Neural progenitor cell (in vitro differentiated cells): ENCODE measurements around the gene CEP85. TPM values are rescaled to one million over a fixed set of nuclear protein-coding genes. Genes with fewer than 3 reads are reported as not detected.
A peak's percentile ranks its signal among the peaks of the same experiment; 100 is the strongest.

Experiments
- DNase-seq: peaks from one replicate; pipeline ENCODE4 v3.0.0-alpha.2; 2016; ENCODE audit warnings: low spot score
- H2AFZ ChIP-seq: fragments of 200-600 bp; sonication (generic); replicated peaks from 2 replicates; pipeline ENCODE4 v1.6.1; 2016; ENCODE audit warnings: antibody characterized with exemption
- H3F3A ChIP-seq: fragments of 200-600 bp; sonication (generic); 2 replicates; pipeline ENCODE4 v1.6.1; 2016; ENCODE audit warnings: antibody characterized with exemption, low read depth
- H3K27ac ChIP-seq: fragments of 200-600 bp; sonication (generic); 2 replicates; pipeline ENCODE4 v1.5.1; 2016; ENCODE audit warnings: mild to moderate bottlenecking
- H3K27me3 ChIP-seq: fragments of 200-600 bp; sonication (generic); 2 replicates; pipeline ENCODE4 v1.6.1; 2016; ENCODE audit warnings: mild to moderate bottlenecking, moderate library complexity
- H3K36me3 ChIP-seq: fragments of 200-600 bp; sonication (generic); 2 replicates; pipeline ENCODE4 v1.5.1; 2016
- H3K4me1 ChIP-seq: fragments of 200-600 bp; sonication (generic); 2 replicates; pipeline ENCODE4 v1.6.1; 2016; ENCODE audit warnings: mixed run types
- H3K4me2 ChIP-seq: fragments of 200-600 bp; sonication (generic); 2 replicates; pipeline ENCODE4 v1.6.1; 2016
- H3K4me3 ChIP-seq: fragments of 200-600 bp; sonication (generic); 2 replicates; pipeline ENCODE4 v1.5.1; 2016
- H3K79me2 ChIP-seq: fragments of 200-600 bp; sonication (generic); 2 replicates; pipeline ENCODE4 v1.6.1; 2016; ENCODE audit warnings: low read depth
- H3K9ac ChIP-seq: fragments of 200-600 bp; sonication (generic); 2 replicates; pipeline ENCODE4 v1.6.1; 2016
- H3K9me3 ChIP-seq: fragments of 200-600 bp; sonication (generic); 2 replicates; pipeline ENCODE4 v1.5.1; 2016; ENCODE audit warnings: low read depth
- H4K20me1 ChIP-seq: fragments of 200-600 bp; sonication (generic); 2 replicates; pipeline ENCODE4 v1.6.1; 2016; ENCODE audit warnings: low read depth
- H3K27ac Mint-ChIP-seq: 3 replicates; pipeline ENCODE4 v1.8.0; 2021; ENCODE audit warnings: mixed read lengths
- H3K27me3 Mint-ChIP-seq: 2 replicates; pipeline ENCODE4 v1.8.0; 2022; ENCODE audit warnings: low read depth, mild to moderate bottlenecking, inconsistent platforms, moderate library complexity, mixed read lengths; ENCODE audit not compliant: insufficient read depth
- H3K36me3 Mint-ChIP-seq: 3 replicates; pipeline ENCODE4 v1.8.0; 2021; ENCODE audit warnings: mixed read lengths
- H3K4me1 Mint-ChIP-seq: 3 replicates; pipeline ENCODE4 v1.8.0; 2021; ENCODE audit warnings: mixed read lengths
- H3K4me3 Mint-ChIP-seq: 3 replicates; pipeline ENCODE4 v1.8.0; 2021; ENCODE audit warnings: mild to moderate bottlenecking, moderate library complexity, mixed read lengths
- H3K9me3 Mint-ChIP-seq: 3 replicates; pipeline ENCODE4 v1.8.0; 2020; ENCODE audit warnings: mixed read lengths
- EZH2 ChIP-seq: fragments of 200-600 bp; sonication (generic); IDR thresholded peaks from 2 replicates; pipeline ENCODE4 v1.6.1; 2017; ENCODE audit warnings: antibody characterized with exemption, mild to moderate bottlenecking, moderate library complexity
- EZH2phosphoT487 ChIP-seq: fragments of 200-600 bp; sonication (generic); IDR thresholded peaks from 2 replicates; pipeline ENCODE4 v1.6.1; 2017; ENCODE audit warnings: antibody characterized with exemption
- total RNA-seq: library from RNA; depleted of rRNA; stranded (reverse); fragments of >200 nt; gene quantifications from 2 replicates; pipeline ENCODE4 v1.2.3, GENCODE V29; 2015; ENCODE audit warnings: low replicate concordance
- TF ChIP-seq, protein P1 (sequence below): fragments of 200-600 bp; sonication (generic); IDR thresholded peaks from 2 replicates; pipeline ENCODE4 v1.5.1; 2017; ENCODE audit warnings: antibody characterized with exemption, mild to moderate bottlenecking

CEP85 gene
- total RNA-seq, 1 donor from 2014 or later, result 41.4 TPM

DNA sequence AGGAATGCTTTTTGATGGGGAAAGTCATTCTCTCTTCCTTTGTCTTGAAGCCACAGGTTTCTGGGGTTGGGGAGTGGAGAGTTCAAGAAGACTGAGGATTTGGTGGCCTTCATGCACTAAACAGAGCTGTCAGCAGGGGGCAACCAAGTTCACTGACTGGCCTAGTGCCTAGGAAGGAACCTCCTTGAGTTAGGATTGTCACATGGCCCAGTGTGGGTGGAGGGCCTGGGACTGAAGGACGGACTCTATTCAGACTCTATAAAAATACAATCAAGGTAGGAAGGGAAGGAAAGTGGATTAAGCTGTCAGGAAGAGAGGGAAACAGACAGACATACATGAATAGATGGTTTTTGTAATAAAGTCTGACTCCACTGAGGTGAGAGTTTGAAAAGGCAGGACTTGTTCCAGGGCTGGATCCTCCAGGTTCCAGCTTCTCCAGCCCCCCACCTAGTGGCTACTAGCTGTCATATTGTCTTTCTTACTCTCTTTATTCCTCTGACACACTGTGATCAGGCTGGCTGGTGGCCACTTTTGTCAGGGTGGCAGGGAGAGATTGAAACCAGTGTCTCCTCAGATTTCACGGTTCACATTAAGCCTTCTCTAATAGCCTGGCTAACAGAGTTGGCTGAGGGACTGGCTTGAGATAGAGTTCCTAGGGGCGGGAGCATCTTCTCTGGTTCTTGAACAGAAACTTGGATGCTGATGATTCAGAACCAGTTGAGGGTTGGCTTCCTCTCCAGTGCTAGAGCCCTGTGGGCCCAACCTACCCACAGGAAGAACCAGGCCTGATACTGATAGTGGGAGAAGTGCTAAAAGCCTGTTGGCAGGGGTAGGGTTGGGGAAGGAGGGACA is 41.8 kb downstream of the CEP85 start:
- no peaks in the 10 kb centered on the region for H3K9me3 Mint-ChIP-seq
- H3K4me1 Mint-ChIP-seq, result peaks cover 35% of the 10 kb centered on the region
- no peak overlapping the region for H3K4me3 Mint-ChIP-seq
- Histone ChIP-seq H3K4me2 (no peak overlapping the region), H3K4me1 (peaks cover 3% of the 10 kb centered on the region), H4K20me1 (peaks cover 4% of the 10 kb centered on the region), H3K36me3 (no peaks in the 10 kb centered on the region), H3K27me3 (no peaks in the 10 kb centered on the region), H3K9ac (no peak overlapping the region), H3K4me3 (no peak overlapping the region), H2AFZ (no peak overlapping the region), H3K79me2 (peaks cover 9% of the 10 kb centered on the region), H3F3A (peaks cover 41% of the 10 kb centered on the region), H3K27ac (no peak overlapping the region), H3K9me3 (no peaks in the 10 kb centered on the region)
- DNase-seq, result peak; percentile 86
- no peak for TF ChIP-seq EZH2
- TF ChIP-seq, protein P1, sequence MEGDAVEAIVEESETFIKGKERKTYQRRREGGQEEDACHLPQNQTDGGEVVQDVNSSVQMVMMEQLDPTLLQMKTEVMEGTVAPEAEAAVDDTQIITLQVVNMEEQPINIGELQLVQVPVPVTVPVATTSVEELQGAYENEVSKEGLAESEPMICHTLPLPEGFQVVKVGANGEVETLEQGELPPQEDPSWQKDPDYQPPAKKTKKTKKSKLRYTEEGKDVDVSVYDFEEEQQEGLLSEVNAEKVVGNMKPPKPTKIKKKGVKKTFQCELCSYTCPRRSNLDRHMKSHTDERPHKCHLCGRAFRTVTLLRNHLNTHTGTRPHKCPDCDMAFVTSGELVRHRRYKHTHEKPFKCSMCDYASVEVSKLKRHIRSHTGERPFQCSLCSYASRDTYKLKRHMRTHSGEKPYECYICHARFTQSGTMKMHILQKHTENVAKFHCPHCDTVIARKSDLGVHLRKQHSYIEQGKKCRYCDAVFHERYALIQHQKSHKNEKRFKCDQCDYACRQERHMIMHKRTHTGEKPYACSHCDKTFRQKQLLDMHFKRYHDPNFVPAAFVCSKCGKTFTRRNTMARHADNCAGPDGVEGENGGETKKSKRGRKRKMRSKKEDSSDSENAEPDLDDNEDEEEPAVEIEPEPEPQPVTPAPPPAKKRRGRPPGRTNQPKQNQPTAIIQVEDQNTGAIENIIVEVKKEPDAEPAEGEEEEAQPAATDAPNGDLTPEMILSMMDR, result peak; percentile 62
- peaks cover 6% of the 10 kb centered on the region for H3K27me3 Mint-ChIP-seq
- H3K27ac Mint-ChIP-seq, result peak overlapping the region; percentile 64
- H3K36me3 Mint-ChIP-seq, result peaks cover 43% of the 10 kb centered on the region

- Histone ChIP-seq H3K36me3 (no peaks in the 10 kb centered on the region), H2AFZ (no peak overlapping the region), H3K27me3 (no peaks in the 10 kb centered on the region), H3K4me3 (no peak overlapping the region), H3K4me1 (peaks cover 10% of the 10 kb centered on the region), H3K4me2 (no peak overlapping the region), H3K27ac (no peak overlapping the region), H3K79me2 (peaks cover 15% of the 10 kb centered on the region), H3F3A (peaks cover 48% of the 10 kb centered on the region), H4K20me1 (peaks cover 4% of the 10 kb centered on the region), H3K9ac (no peak overlapping the region), H3K9me3 (no peaks in the 10 kb centered on the region)
- Mint-ChIP-seq H3K4me3 (no peak overlapping the region), H3K27ac (no peak overlapping the region), H3K36me3 (peaks cover 41% of the 10 kb centered on the region), H3K9me3 (no peaks in the 10 kb centered on the region), H3K27me3 (peaks cover 6% of the 10 kb centered on the region), H3K4me1 (peaks cover 41% of the 10 kb centered on the region)
- TF ChIP-seq EZH2phosphoT487, result no peak
- TF ChIP-seq, protein P1, result no peak
- no peak for TF ChIP-seq EZH2
- no peak for DNase-seq
Observed at GRCh38 chr1:26276432-26276838, 42.4 kb downstream of the CEP85 start.

- TF ChIP-seq, protein P1, result no peak
- TF ChIP-seq EZH2phosphoT487 (no peak), EZH2 (no peak)
- peaks cover 17% of the 10 kb centered on the region for H3K79me2 ChIP-seq
- H3K9me3 Mint-ChIP-seq, result no peaks in the 10 kb centered on the region
- no peak overlapping the region for H3K27ac Mint-ChIP-seq
- peaks cover 6% of the 10 kb centered on the region for H3K27me3 Mint-ChIP-seq
- no peaks in the 10 kb centered on the region for H3K36me3 ChIP-seq
- no peak overlapping the region for H3K4me3 Mint-ChIP-seq
- peaks cover 47% of the 10 kb centered on the region for H3K4me1 Mint-ChIP-seq
- H4K20me1 ChIP-seq, result peaks cover 7% of the 10 kb centered on the region
- no peak overlapping the region for H3K4me2 ChIP-seq
- H3F3A ChIP-seq, result peaks cover 53% of the 10 kb centered on the region
- H3K27me3 ChIP-seq, result no peaks in the 10 kb centered on the region
- no peak overlapping the region for H2AFZ ChIP-seq
- no peak overlapping the region for H3K4me3 ChIP-seq
- no peak overlapping the region for H3K9ac ChIP-seq
- H3K4me1 ChIP-seq, result peaks cover 15% of the 10 kb centered on the region
- no peak overlapping the region for H3K27ac ChIP-seq
- DNase-seq, result no peak
- H3K36me3 Mint-ChIP-seq, result peaks cover 36% of the 10 kb centered on the region
- H3K9me3 ChIP-seq, result no peaks in the 10 kb centered on the region
Observed at GRCh38 chr1:26277261-26277661, 43.3 kb downstream of the CEP85 start.
